Activated naive CD8-positive, alpha-beta T cell treated with anti-CD3 and anti-CD28 coated beads, Interleukin-2, amount 50 U/mL, for 16 hours (primary cell): ENCODE results near the gene GPI.
"Not testable (repeated sequence)": the region's sequence is repeated elsewhere in the genome, so short reads cannot be mapped to it uniquely, and the experiment has no call there.

Experiments used
- DNase-seq: peaks from one replicate; pipeline ENCODE4 v3.0.0-alpha.2; 2020; ENCODE audit warnings: low read depth, low spot score

GPI gene

GRCh38 chr19:34364830-34365462 lies at the start of gene GPI:
Gene GPI, plus strand, starts transcription at chr19:34365196. Its CDS starts 71 bp downstream, at chr19:34365267.
- peak; percentile 35 for DNase-seq

DNA sequence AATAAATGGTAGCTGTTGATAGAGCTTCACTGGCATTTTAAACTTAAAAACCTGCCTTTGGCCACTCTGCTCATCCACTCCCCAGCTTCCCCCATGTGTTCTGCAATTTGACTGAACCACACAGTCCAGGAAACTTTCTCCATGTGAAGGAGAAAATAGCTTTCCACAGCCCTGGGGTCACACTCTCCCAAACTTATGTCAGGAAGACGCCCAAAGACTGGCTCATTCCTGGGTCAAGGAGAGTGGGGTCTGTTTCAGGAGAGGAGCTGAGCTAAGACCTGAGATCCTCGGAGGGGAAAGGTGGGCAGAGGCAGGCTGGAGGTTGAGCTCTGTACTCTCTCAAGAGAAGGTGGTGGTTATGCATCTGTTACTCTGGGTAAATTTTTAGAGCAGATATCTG lies 48.7 kb upstream of the GPI start:
- DNase-seq, result no peak

DNA sequence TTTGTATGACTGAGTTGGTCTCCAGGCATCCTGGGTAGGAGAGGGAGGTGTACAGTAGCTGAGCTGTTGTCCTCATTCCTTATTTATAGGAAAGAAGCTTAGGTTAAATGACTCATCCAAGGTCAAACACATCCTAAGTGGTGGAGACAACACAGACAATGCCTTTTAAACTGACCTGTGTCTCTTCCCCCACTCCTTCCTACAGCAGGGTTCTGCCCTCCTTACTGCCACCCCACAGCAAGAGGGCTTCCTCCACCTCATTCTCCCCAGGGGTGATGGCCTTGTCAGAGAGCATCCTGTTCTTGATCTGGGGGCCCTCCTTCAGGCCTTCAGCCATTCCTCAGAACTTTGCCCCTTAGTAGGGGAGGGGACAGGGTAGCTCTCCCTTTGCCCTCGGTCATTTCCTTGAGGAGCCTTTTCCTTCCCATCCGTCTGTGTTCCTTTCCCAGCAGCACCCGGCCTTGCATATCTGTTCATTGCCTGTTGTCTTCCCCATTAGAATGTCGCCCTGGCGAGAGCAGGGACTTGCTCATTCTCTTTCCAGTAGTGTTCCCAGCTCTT lies 48.2 kb upstream of the GPI start:
- DNase-seq, result no peak

DNA sequence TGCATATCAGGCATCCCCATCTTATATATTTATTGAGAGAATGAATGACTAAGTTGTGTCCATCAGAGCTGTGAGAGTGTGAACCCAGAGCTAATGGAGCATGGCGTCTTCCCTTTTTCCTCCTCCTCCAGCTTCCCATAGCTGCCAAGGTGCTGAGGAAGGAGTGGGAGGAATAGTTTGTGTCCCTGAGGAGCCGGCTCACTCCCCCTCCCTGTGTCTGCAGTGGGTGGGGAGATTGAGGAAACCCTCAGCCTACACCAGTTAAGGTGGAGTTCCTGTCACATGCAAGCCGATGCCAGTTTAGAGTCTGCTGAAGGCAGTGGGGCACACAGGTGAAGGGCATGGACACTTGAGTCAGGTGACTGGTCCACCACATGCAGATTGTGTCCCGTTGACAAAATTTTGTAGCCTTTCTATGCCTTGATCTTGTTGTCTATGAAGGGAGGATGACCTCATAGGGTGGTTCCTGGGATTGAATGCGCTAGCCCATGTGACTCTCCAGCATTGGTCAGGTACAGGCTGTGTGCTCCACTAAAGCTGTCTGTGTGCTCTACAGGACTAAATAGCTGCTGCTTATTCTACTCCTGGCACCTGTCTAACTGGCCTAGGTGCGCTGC lies 47.6 kb upstream of the GPI start:
- no peak for DNase-seq

DNA sequence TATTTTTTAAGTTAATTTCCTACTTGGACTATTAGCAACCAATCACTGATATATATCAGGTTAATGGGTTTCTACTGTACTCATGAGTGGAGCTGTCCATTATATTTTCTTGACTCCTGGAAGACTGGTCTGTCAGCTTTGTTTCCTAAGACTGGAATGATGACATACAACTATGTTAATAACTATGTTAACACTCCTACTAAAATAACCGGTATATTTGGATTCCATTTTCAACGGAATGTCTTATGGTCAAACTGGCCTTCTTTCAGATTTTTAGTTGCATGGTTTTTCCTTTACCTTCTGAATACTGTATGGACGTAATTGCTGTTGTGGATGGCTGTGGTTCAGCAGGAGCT lies 45.8 kb upstream of the GPI start:
- DNase-seq, result no peak

GRCh38 chr19:34319785-34320184 lies 45.2 kb upstream of the GPI start:
- no peak for DNase-seq

DNA sequence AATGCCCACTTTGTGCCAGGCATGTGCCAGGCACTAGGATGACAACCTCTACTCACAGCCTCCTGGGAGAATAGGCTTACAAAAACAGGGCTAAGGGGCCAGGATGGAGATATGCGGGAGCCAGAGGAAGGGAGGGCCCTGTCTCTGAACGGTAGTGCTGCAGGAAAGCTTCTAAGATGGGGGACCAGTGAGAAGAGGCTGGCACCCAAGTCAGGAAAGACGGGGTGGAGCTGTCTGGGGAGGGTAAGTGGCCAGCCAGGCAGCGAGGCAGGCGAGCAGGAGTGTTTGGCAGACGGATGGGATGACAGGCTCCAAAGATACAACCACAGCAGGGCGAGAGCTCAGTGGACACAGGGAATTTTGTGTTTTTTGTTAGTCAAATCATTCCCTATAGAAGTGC lies 44.7 kb upstream of the GPI start:
- no peak for DNase-seq

- no peak for DNase-seq
Observed at GRCh38 chr19:34321735-34322134, 43.3 kb upstream of the GPI start.

DNA sequence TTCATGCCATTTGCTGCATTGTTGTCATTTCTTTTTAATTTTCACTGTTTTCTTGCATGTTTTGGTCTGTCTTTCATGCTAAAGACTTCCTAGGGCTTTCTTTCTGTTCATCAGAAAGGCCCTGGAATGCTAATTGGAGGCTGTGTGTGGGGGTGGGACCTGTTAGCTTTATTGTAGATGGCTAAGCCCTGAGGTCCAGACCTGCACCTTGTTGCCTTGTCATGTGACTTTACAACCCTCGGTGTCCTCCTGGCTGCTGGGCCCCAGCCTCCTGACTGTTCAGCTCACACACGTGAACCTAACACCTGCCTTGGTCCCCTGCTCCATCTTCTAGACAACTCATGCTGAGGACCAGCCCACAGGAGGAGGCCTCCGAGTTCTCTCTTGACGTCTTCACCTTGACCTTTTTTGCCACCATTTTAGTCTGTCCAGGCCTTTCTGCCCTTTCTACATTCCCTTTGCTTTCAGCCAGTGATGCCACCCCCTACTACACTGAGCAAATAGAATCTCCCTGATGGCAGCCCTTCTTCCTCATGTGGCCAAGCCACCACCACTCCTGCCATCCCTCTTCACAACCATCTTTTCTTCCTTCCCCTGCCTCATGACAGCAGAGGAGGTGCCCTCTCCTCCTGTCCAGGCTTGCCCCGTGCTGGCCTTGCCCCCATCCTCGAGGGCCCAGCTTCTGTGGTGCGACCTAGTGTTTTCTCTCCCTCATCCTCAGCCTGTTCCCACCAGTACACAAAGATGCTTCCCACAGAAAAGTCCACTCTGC lies 41.4 kb upstream of the GPI start:
- DNase-seq, result no peak

DNA sequence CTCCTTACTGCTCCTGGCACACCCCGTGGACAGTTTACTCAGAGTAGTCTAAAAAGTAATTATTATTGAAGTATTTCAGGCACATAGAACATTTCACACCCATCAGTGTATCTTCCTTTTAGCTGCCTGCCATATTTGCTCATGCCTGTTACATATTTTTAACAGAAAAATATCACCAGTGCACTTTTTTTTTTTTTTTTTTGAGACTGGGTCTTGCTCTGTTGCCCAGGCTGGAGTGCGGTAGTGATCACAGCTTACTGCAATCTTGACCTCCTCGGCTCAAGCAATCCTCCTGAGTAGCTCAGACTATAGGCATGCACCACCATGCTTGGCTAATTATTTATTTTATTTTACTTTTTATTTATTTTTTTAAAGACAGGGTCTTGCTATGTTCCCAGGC lies 40.7 kb upstream of the GPI start:
- DNase-seq, result no peak

DNA sequence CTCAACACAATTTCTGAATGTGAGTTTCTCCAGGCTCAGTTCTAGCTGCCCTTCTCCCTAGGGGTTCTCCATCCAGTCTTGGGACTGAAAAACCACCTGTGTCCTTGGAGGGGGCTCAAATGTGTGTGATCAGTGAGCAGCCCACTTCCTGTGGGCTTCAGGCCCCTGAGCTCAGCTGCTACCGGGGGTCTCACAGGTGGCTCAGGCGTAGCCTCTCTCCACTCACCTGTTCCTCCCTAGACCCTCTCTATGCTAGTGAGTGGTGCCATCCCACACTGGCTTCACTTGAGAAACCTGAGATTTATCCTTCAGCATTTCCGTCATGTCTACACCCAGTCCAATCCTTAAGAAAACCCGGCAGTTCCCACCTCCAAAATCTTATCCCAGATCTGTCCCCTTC lies 39.8 kb upstream of the GPI start:
- no peak for DNase-seq

- DNase-seq, result no peak
Observed at GRCh38 chr19:34325981-34326787, 38.8 kb upstream of the GPI start.

GRCh38 chr19:34327851-34328250 lies 37.1 kb upstream of the GPI start:
- DNase-seq, result no peak

DNA sequence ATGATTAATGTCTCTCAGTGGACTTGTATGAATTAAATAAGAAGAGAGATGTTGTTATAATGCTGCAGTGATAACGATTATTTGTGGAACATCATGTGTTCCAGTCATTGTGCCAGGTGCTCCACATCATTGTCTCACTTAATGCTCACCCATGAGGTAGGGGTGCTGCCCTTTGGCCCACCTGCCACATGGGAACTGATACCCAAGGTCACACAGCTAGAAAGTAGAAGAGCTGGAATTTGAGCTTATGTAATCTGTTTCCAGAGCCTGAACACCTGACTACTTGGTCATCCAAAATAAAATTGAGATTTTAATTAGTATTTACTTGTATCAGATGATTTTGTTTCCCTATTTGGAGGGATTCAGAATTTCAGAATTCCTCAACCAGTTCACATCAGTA lies 36.0 kb upstream of the GPI start:
- DNase-seq, result no peak

DNA sequence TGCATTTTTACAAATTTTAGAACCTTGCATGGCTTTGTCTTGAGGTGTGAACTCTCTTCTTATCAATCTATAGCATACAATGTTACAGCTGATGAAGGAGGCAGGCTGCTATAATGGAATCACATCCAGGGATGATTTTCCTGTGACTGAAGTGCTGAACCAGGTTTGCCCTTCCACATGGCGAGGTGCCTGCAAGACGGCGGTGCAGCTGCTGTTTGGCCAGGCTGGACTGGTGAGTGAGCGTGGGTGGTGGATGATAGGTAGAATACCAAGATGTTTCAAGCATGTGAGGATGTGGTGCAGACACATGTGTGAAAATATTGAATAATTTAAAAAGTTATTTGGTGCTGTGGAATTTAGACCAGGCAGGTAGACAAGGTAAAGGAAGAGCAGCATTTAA lies 34.9 kb upstream of the GPI start:
- no peak for DNase-seq

GRCh38 chr19:34330596-34330995 lies 34.4 kb upstream of the GPI start:
- DNase-seq, result not testable (repeated sequence)

DNA sequence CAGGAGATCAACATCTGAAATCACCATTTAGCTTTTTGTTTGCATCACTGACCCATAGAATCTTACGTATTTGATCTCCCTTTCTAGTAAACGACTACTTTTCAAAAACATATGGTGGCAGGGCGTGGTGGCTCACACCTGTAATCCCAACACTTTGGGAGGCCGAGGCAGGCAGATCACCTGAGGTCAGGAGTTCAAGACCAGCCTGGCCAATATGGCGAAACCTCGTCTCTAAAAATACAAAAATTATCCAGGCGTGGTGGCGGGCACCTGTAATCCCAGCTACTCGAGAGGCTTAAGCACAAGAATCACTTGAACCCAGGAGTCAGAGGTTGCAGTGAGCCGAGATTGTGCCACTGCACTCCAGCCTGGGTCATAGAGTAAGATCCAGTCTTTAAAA lies 33.4 kb upstream of the GPI start:
- not testable (repeated sequence) for DNase-seq

- no peak for DNase-seq
Observed at GRCh38 chr19:34332027-34332760, 32.8 kb upstream of the GPI start.

DNA sequence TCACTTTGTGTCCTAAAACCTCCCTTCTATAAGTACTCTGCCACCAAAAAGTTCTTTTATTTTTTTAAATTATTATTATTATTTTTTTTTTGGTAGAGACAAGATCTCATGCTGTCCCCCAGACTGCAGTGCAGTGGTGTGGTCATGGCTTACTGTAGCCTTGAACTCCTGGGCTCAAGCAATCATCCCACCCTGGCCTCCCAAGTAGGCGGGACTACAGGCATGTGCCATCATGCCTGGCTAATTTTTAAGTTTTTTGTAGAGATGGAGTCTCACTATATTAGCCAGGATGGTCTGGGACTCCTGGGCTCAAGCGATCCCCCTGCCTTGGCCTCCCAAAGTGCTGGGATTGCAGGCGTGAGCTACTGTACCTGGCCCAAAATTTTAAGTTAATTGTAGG lies 29.1 kb upstream of the GPI start:
- DNase-seq, result no peak

DNA sequence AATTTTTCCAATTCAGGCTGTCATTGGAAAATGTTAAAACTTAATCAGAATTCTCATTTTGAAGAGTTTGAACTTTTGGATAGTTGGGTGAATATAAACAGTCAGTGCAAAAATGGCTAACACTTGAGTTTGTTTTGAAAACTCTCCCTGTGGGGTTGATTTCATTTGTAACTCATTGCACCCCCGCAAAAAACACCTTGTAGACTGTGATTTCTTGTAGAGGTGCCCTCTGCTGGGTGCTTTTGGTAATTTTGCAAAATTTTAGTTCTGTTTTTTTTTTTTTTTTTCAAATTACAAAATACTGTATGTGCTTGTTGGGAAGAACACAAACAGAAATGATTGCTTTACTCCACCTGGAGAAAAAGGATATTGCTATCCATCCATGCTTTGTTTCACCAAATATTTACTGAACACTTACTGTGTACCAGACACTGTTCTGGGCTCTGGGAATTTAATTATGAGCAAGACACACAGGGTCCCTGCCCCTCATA lies 28.2 kb upstream of the GPI start:
- DNase-seq, result no peak

GRCh38 chr19:34337739-34338138 lies 27.3 kb upstream of the GPI start:
- no peak for DNase-seq
